ENCODE measurements around the gene NDUFAF2.
"Not testable (repeated sequence)": the region's sequence is repeated elsewhere in the genome, so short reads cannot be mapped to it uniquely, and the experiment has no call there.

NDUFAF2 gene

DNA sequence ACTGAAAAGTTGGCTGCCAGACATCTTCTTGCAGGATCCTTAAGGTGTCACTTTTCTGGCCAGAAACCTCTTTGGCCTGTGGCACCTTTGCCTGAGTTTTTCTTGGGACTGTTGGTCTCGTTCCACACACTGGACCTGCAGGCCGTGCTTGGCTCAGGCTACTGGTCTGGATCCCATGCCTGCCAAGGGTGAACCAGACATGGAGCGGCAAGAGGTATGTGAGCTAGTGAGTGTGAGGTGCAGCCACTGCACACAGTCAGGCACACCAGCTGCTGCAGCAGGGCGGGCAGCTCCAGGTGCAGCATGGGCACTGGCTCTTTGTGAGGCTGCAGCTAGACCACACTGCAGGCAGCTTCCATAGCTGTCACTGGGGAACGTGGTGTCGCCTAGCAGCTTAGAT, 47.9 kb downstream of the NDUFAF2 start:
- no peak for DNase-seq (ENCODE audit: low read depth, low spot score)

DNA sequence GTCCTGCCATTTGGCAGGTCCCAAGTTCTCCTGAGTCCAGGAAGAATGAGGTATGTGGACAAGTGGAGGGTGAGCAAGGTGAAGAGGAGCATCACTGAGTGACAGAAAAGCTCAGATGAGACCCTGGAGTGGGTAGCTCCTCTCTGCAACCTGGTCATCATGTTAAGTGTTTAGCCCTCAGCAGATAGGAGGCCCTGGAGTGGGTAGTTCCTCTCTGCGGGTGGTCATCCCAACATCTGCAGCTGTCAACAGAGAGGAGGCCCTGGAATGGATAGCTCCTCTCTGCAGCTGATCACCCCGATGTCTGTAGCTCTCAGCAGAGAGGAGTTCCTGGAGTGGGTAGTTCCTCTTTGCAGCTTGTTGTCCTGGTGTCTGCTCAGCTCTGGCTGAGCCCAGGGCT, 48.4 kb downstream of the NDUFAF2 start:
- no peak for DNase-seq (ENCODE audit: low read depth, low spot score)

DNA sequence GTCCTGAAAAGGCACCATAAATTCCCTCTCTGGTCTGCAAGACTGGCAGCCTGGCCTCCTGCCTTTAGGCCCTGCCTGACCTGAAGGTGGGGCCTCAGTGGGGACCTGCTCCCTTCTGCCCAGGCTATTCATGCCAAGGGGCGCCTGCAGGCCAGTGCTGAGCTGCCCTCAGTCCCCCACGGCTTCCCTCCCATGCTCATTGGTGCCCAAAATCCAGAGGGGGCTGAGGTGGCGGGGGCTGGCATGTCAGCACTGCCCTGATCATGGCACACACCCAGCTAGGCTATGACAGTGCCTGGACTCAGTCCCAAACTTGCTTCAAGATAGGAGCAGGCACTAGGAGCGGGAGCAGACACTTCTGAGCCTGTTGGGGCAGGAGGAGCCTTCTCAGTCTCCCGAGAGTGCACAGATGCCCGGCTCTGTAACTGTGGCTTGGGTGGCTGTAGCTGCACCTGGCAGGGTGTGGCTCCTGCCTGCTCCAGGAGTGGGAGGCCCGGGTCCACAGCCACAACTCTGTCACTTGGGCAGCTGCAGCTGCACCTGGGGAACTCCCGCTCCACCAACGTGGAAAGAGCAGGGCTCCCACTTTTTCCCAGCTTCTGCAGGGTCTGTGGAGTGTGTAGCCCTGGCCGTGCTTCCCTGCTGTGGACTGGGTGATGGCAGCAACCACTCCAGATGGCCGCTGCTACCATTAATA, 49.0 kb downstream of the NDUFAF2 start:
- DNase-seq (ENCODE audit: low read depth, low spot score): no peak

DNA sequence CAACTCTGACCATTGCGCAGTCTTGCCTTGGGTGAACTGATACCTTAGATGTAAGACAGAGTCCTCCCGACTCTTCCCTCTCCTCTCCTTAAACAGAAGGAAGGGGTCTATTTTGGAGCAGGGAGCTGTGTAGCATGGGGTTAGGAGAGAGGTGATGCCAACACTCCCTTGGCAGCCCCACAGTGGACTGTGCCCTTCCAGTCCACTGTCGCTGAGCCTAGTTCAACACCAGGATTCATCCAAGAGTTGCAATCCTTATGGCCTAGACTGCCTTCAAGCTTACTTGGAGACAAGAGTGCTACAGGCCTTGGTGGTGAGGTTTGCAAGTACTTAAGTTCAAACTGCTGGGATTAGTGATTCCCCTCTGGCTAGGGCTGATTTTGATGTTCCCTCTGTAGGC, 51.4 kb downstream of the NDUFAF2 start:
- DNase-seq (ENCODE audit: low read depth, low spot score): no peak

GRCh38 chr5:60997721-60998120, 52.7 kb downstream of the NDUFAF2 start:
- no peak for DNase-seq (ENCODE audit: low read depth, low spot score)

GRCh38 chr5:61000887-61001286, 55.9 kb downstream of the NDUFAF2 start:
- DNase-seq (ENCODE audit: low read depth, low spot score): no peak

DNA sequence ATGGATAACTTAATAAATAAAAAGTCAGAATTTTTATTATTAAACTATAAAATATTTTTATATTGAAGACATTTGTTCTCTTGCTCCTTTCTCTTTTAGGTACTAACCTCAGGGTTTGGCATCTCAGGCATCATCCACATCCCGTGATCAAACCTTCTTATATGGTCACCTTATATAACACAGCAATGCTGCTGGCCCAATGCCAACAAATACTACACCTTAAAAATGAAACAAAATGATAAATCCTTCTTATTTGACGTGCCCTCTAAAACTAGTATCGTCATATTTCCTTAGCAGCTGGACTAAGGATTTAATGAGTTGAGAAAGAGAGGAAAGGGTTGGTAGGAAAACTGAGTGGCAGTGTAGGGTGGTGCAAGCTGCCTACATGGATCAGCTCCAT, 56.6 kb downstream of the NDUFAF2 start:
- no peak for DNase-seq (ENCODE audit: low read depth, low spot score)

DNA sequence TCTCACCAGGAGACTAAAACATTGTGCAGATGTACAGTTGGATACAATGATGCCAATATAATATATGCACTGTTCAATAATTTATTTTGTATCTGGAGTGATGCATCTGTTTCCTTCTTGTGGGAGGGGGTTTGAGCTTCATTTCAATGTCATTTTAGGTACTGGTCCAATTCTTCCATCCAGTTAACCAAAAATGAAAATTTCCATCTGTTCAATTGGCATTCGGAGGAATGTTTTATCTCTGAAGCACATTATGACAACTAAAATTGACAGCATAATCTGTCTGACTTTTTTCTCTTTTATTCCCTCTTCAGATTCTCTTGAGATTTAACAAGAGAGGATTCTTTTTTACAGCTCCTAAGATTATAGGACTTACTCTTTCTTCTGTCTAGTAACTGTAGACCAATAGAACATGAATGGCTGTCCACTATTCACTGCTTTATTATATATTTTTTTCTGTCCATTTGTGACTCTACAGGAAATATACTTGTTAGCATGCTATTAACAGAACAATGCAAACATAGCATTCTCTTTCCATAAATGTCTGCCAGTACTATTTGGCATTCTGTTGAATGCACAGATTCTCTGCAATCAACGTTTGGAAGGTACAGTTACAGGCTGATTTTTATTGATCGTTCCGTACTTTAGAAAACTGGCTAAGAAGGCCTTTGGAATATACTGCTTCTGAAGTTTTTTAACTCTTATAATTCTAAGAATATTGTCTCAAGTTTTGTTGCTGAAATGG, 57.8 kb downstream of the NDUFAF2 start:
- no peak for DNase-seq (ENCODE audit: low read depth, low spot score)

DNA sequence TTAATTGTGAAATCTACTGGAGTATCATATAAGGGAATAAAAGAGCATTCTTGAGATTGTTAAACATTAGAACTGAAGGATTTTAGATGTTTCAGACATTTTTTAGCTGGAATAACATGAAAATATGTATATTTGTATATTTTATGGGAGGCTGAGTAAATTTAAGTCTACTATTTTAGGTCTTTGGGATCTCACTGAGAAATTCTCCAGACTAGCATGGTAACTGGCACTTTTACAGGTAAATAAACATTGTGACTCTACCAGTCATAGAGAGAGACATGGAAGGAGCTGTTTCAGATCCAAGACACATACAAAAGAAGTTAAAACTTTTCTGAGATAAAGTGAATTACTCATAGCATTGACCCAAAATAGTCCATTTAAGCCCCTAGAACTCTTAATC, 59.4 kb downstream of the NDUFAF2 start:
- no peak for DNase-seq (ENCODE audit: low read depth, low spot score)

GRCh38 chr5:61009907-61010306, 64.9 kb downstream of the NDUFAF2 start:
- no peak for DNase-seq (ENCODE audit: low read depth, low spot score)

GRCh38 chr5:61010467-61011454, 65.8 kb downstream of the NDUFAF2 start:
- DNase-seq (ENCODE audit: low read depth, low spot score): no peak

GRCh38 chr5:61018062-61018461, 73.1 kb downstream of the NDUFAF2 start:
- no peak for DNase-seq (ENCODE audit: low read depth, low spot score)

- no peak for DNase-seq (ENCODE audit: low read depth, low spot score)
Measured at GRCh38 chr5:61019642-61020041, 74.6 kb downstream of the NDUFAF2 start.

- no peak for DNase-seq (ENCODE audit: low read depth, low spot score)
Measured at GRCh38 chr5:61020415-61020814, 75.4 kb downstream of the NDUFAF2 start.

DNA sequence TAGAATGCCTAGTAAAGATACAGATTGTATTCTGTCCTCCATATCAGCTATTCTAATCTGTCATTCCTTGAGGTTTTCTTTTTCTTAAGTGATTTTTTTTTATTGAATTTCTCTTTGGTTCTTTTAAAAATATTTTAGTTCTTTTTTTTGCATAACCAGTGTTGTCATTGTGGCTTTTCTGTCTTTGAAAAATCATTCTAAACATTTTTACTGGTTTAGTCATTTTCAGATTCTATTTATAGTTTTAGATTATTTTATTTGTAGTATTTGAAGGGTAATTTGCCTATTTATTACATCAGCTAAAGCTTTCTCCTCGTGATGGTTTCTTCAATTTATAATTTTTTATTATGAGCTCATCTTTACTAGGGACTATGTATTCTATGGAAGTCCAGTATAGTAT, 78.1 kb downstream of the NDUFAF2 start:
- DNase-seq (ENCODE audit: low read depth, low spot score): no peak

- DNase-seq (ENCODE audit: low read depth, low spot score): no peak
Measured at GRCh38 chr5:61026004-61026403, 81.0 kb downstream of the NDUFAF2 start.

DNA sequence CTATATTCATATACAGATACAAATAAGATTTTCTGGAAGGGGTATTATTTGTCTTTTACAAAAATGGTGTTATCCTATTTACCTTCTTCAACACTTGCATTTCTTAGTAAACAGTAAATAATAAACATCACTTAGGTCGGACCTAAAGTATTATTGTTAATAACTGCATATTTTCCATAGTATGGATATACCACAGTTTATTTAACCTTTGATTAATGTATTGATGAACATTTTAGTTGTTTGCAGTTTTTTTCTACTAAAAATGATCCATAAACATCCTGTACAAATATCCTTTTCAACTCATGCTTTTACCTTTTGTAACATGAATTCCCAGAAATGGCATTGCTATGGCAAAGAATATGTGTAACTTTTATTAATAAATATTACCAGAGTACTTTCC, 83.4 kb downstream of the NDUFAF2 start:
- no peak for DNase-seq (ENCODE audit: low read depth, low spot score)

DNA sequence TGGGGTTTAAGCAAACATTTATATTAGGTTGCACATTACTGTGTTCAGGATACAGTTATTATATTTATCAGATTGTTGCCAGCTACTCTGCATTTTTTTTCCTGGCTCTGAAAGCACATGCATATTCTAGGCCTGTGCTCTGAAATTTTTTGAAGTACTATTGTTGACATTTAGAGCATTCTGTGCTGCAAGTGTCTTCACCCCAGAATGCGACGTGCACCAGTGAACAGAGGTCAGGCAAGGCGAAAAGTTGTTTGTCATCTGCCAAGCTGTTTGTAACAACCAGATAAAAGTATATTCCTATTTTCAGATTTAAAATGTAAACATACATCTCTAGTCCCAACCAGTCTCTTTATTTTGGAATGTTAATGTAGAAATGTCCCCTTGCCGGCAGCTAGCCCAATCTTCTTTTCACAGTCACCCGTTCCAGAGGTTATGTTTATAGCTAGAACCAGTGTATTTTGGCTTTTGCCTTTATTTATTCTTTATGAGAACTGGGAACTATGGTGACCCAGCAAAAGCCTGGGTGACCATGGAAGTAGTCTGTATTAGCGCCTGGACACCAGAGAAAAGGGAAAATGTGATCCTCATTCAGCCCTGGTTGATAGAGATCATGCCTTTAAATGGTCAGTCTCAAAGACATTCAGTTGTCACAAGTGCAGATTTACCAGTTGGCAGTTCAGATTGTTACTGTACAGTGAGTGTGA, 84.6 kb downstream of the NDUFAF2 start:
- no peak for DNase-seq (ENCODE audit: low read depth, low spot score)

DNA sequence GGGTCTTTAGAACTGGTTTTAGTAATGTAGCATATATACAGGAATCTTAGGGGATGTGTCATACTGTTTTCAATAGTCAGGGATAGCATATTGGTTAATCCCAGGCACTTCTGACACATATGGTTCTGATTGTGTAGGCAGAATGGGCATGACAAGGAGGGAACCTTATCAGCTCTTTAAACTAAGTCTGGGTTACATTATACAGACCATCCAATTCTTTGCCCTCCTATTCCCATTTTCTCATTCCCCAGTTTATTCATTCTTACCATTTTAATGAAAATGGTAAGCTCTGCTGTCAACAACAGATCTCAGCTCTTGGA, 85.1 kb downstream of the NDUFAF2 start:
- DNase-seq (ENCODE audit: low read depth, low spot score): no peak

DNA sequence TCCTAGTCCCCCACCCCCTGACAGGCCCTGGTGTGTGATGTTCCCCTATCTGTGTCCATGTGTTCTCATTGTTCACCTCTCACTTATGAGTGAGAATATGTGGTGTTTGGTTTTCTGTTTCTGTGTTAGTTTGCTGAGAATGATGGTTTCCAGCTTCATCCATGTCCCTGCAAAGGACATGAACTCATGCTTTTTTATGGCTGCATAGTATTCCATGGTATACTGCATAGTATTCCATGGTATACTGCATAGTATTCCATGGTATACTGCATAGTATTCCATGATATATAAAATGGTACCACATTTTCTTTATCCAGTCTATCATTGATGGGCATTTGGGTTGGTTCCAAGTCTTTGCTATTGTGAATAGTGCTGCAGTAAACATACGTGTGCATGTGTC, 86.3 kb downstream of the NDUFAF2 start:
- not testable (repeated sequence) for DNase-seq (ENCODE audit: low read depth, low spot score)

- no peak for DNase-seq (ENCODE audit: low read depth, low spot score)
Measured at GRCh38 chr5:61044545-61044944, 99.5 kb downstream of the NDUFAF2 start.

GRCh38 chr5:61047346-61047745, 102.3 kb downstream of the NDUFAF2 start:
- no peak for DNase-seq (ENCODE audit: low read depth, low spot score)
